H9 (cell line): ENCODE data around the gene CTNS. TPM values are rescaled to one million over a fixed set of nuclear protein-coding genes. Genes with fewer than 3 reads are reported as not detected.
"Not testable (repeated sequence)": the region's sequence is repeated elsewhere in the genome, so short reads cannot be mapped to it uniquely, and the experiment has no call there.

Experiments used
- DNase-seq: peaks from one replicate; pipeline ENCODE4 v3.0.0-alpha.2; 2017
- H2AFZ ChIP-seq: one replicate; pipeline ENCODE4 v1.6.1; 2013; ENCODE audit warnings: mild to moderate bottlenecking, low read length, control low read depth, moderate library complexity
- H2AK5ac ChIP-seq: 2 replicates; pipeline ENCODE4 v1.6.1; 2013; ENCODE audit warnings: low read length, control low read depth, mixed read lengths; ENCODE audit not compliant: insufficient read length
- H2BK120ac ChIP-seq: one replicate; pipeline ENCODE4 v1.6.1; 2013; ENCODE audit warnings: low read depth, mild to moderate bottlenecking, low read length, control low read depth, inconsistent platforms; ENCODE audit not compliant: poor library complexity, severe bottlenecking
- H2BK12ac ChIP-seq: 2 replicates; pipeline ENCODE4 v1.6.1; 2013; ENCODE audit warnings: low read length, control low read depth, mixed read lengths, low read depth; ENCODE audit not compliant: insufficient read length
- H2BK15ac ChIP-seq: 2 replicates; pipeline ENCODE4 v1.6.1; 2013; ENCODE audit warnings: low read depth, low read length, control low read depth
- H2BK20ac ChIP-seq: one replicate; pipeline ENCODE4 v1.6.1; 2013; ENCODE audit warnings: low read depth, mild to moderate bottlenecking, low read length, control low read depth, inconsistent platforms; ENCODE audit not compliant: poor library complexity, severe bottlenecking
- H2BK5ac ChIP-seq: 2 replicates; pipeline ENCODE4 v1.6.1; 2013; ENCODE audit warnings: low read length, control low read depth, mixed read lengths; ENCODE audit not compliant: insufficient read length
- H3K14ac ChIP-seq: 2 replicates; pipeline ENCODE4 v1.6.1; 2013; ENCODE audit warnings: low read length, control low read depth; ENCODE audit not compliant: insufficient read depth
- H3K18ac ChIP-seq: 2 replicates; pipeline ENCODE4 v1.6.1; 2013; ENCODE audit warnings: low read depth, mild to moderate bottlenecking, mixed read lengths, low read length, control low read depth; ENCODE audit not compliant: insufficient read length
- H3K23ac ChIP-seq: 2 replicates; pipeline ENCODE4 v1.6.1; 2013; ENCODE audit warnings: low read length, control low read depth, mixed read lengths, low read depth; ENCODE audit not compliant: insufficient read length
- H3K23me2 ChIP-seq: 2 replicates; pipeline ENCODE4 v1.6.1; 2013; ENCODE audit warnings: low read depth, mild to moderate bottlenecking, mixed read lengths, low read length, control low read depth; ENCODE audit not compliant: insufficient read length, poor library complexity, severe bottlenecking
- H3K27ac ChIP-seq: 2 replicates; pipeline ENCODE4 v1.5.1; 2013; ENCODE audit warnings: low read length, control low read depth, mixed read lengths, low read depth; ENCODE audit not compliant: insufficient read length
- H3K27me3 ChIP-seq: 2 replicates; pipeline ENCODE4 v1.6.1; 2013; ENCODE audit warnings: low read length, control low read depth, inconsistent platforms; ENCODE audit not compliant: insufficient read depth
- H3K4ac ChIP-seq: 2 replicates; pipeline ENCODE4 v1.6.1; 2013; ENCODE audit warnings: low read depth, mild to moderate bottlenecking, control low read depth, inconsistent platforms, low read length, moderate library complexity
- H3K4me1 ChIP-seq: 2 replicates; pipeline ENCODE4 v1.6.1; 2013; ENCODE audit warnings: low read length, control low read depth, inconsistent platforms; ENCODE audit not compliant: insufficient read depth
- H3K4me2 ChIP-seq: 2 replicates; pipeline ENCODE4 v1.6.1; 2013; ENCODE audit warnings: low read length, control low read depth, mixed read lengths; ENCODE audit not compliant: insufficient read length, insufficient read depth
- H3K56ac ChIP-seq: 2 replicates; pipeline ENCODE4 v1.6.1; 2013; ENCODE audit warnings: low read depth, mild to moderate bottlenecking, mixed read lengths, low read length, control low read depth; ENCODE audit not compliant: insufficient read length
- H3K79me1 ChIP-seq: 2 replicates; pipeline ENCODE4 v1.6.1; 2013; ENCODE audit warnings: low read depth, mild to moderate bottlenecking, moderate library complexity, low read length, control low read depth, inconsistent platforms; ENCODE audit not compliant: insufficient read depth, poor library complexity, severe bottlenecking
- H3K79me2 ChIP-seq: 2 replicates; pipeline ENCODE4 v1.6.1; 2013; ENCODE audit warnings: low read length, control low read depth, inconsistent platforms; ENCODE audit not compliant: insufficient read depth
- H3K9ac ChIP-seq: 2 replicates; pipeline ENCODE4 v1.6.1; 2013; ENCODE audit warnings: low read length, control low read depth, mixed read lengths; ENCODE audit not compliant: insufficient read length; ENCODE audit errors: extremely low read depth
- H3K9me3 ChIP-seq: one replicate; pipeline ENCODE4 v1.6.1; 2013; ENCODE audit warnings: low read depth, low read length, inconsistent platforms; ENCODE audit not compliant: control insufficient read depth
- H3T11ph ChIP-seq: one replicate; pipeline ENCODE4 v1.6.1; 2013; ENCODE audit warnings: mild to moderate bottlenecking, low read length, control low read depth, inconsistent platforms
- H4K20me1 ChIP-seq: one replicate; pipeline ENCODE4 v1.6.1; 2013; ENCODE audit not compliant: control insufficient read depth, insufficient read length, insufficient read depth
- H4K5ac ChIP-seq: 2 replicates; pipeline ENCODE4 v1.6.1; 2013; ENCODE audit warnings: low read depth, mild to moderate bottlenecking, mixed read lengths, low read length, control low read depth; ENCODE audit not compliant: insufficient read length
- H4K8ac ChIP-seq: replicated peaks from 2 replicates; pipeline ENCODE4 v1.6.1; 2013; ENCODE audit warnings: low read length, control low read depth, mixed read lengths, low read depth; ENCODE audit not compliant: insufficient read length
- H4K91ac ChIP-seq: 2 replicates; pipeline ENCODE4 v1.6.1; 2013; ENCODE audit warnings: low read depth, mild to moderate bottlenecking, moderate library complexity, mixed read lengths, low read length, control low read depth; ENCODE audit not compliant: insufficient read length
- H3K27ac Mint-ChIP-seq, 3 experiments: 2 replicates in 2 of 3; 3 replicates in 1 of 3; pipeline ENCODE4 v1.8.0; 2020 to 2021; ENCODE audit warnings: mixed read lengths in 3 of 3, mild to moderate bottlenecking in 1 of 3, moderate library complexity in 1 of 3
- H3K27me3 Mint-ChIP-seq: 2 replicates; pipeline ENCODE4 v1.8.0; 2021; ENCODE audit warnings: low read depth, mild to moderate bottlenecking, moderate library complexity, mixed read lengths
- H3K36me3 Mint-ChIP-seq, 3 experiments: 2 replicates in 2 of 3; 3 replicates in 1 of 3; pipeline ENCODE4 v1.8.0; 2020 to 2021; ENCODE audit warnings: low read depth in 3 of 3, mixed read lengths in 3 of 3; ENCODE audit not compliant: insufficient read depth in 1 of 3
- H3K4me1 Mint-ChIP-seq, 2 experiments: 2 replicates each; pipeline ENCODE4 v1.8.0; 2020; ENCODE audit warnings: mixed read lengths in 2 of 2
- H3K4me3 Mint-ChIP-seq, 2 experiments: 2 replicates in 1 of 2; 3 replicates in 1 of 2; pipeline ENCODE4 v1.8.0; 2020 to 2021; ENCODE audit warnings: mild to moderate bottlenecking in 2 of 2, mixed read lengths in 2 of 2, moderate library complexity in 1 of 2
- H3K9me3 Mint-ChIP-seq, 2 experiments: 2 replicates in 1 of 2; 3 replicates in 1 of 2; pipeline ENCODE4 v1.8.0; 2020; ENCODE audit warnings: mild to moderate bottlenecking in 2 of 2, mixed read lengths in 2 of 2, moderate library complexity in 1 of 2
- WGBS: extraction: QIAGEN DNeasy Blood & Tissue Kit; methylation state at CpG from one replicate; pipeline ENCODE4 v1.1.7; 2013; ENCODE audit warnings: missing lambda C conversion rate, low lambda C conversion rate, mixed read lengths; ENCODE audit not compliant: insufficient read length; ENCODE audit errors: extremely low coverage; 5-methylcytosine and 5-hydroxymethylcytosine counted together
- total RNA-seq: library from RNA; stranded (reverse); gene quantifications from 2 replicates; pipeline ENCODE4 v1.2.1, GENCODE V29; 2021
- TF ChIP-seq, protein P1 (sequence below): fragments of 200-600 bp; sonication (generic); conservative IDR thresholded peaks from 3 replicates; pipeline ENCODE4 v1.8.0; 2021; ENCODE audit warnings: antibody characterized with exemption, mild to moderate bottlenecking

Gene CTNS
- total RNA-seq, 1 experiment from 2014 or later = 12.8 TPM

DNA sequence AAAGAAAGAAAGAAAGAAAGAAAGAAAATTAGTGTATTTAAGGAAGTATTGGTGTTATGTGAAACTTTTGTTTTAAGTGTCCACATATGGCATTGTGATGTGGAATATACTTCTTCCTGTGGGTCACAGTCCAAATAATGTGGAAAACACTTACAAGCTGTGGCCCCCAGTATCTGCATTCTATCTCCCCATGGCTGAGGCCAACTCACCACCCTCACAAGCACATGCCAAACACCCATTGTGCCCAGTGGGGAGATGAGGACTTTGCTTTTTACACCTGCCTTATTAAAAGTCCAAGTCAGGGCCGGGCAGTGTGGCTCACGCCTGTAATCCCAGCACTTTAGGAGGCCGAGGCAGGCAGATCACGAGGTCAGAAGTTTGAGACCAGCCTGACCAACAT, 63.4 kb downstream of the CTNS start:
- H3K4me1 Mint-ChIP-seq = peaks cover 0 to 10% of the 10 kb centered on the region in 2 experiments; a peak in 1 of 4 replicates
- WGBS = no CpG with 5 or more reads among the region's 4 CpGs

DNA sequence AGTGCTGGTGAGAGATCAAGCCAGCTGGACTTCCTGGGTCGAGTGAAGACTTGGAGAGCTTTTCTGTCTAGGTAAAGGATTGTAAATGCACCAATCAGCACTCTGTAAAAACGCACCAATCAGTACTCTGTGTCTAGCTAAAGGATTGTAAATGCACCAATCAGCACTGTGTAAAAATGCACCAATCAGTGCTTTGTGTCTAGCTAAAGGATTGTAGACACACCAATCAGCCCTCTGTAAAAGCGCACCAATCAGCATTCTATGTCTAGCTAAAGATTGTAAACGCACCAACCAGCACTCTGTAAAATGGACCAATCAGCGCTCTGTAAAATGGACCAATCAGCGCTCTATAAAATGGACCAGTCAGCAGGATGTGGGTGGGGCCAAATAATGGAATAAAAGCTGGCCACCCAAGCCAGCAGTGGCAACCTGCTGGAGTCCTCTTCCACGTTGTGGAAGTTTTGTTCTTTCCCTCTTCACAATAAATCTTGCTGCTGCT, 65.5 kb downstream of the CTNS start:
- WGBS = no CpG with 5 or more reads among the region's 7 CpGs
- H2BK20ac ChIP-seq, H3K18ac ChIP-seq, H3K27me3 ChIP-seq, H3K79me1 ChIP-seq, H2AK5ac ChIP-seq, H2AFZ ChIP-seq, H3K56ac ChIP-seq, H3K4me1 Mint-ChIP-seq, H3K4me3 Mint-ChIP-seq, H4K91ac ChIP-seq, H3K23ac ChIP-seq, H3T11ph ChIP-seq, H3K14ac ChIP-seq, H4K20me1 ChIP-seq, H3K9me3 ChIP-seq, H2BK120ac ChIP-seq, H3K23me2 ChIP-seq, H2BK15ac ChIP-seq, H3K27ac Mint-ChIP-seq, DNase-seq, H2BK5ac ChIP-seq, H3K27ac ChIP-seq, H3K36me3 Mint-ChIP-seq, H4K5ac ChIP-seq, H2BK12ac ChIP-seq, H4K8ac ChIP-seq, H3K9me3 Mint-ChIP-seq, H3K79me2 ChIP-seq, H3K4me2 ChIP-seq, H3K4me1 ChIP-seq, H3K4ac ChIP-seq, H3K9ac ChIP-seq: not testable (repeated sequence)
- H3K27me3 Mint-ChIP-seq = peaks cover 17% of the 10 kb centered on the region

More for the DNA sequence above, 63.4 kb downstream of the CTNS start:
- no peak overlapping the region for H3K27ac Mint-ChIP-seq
- H3K36me3 Mint-ChIP-seq = peaks cover 2 to 9% (median 4%) of the 10 kb centered on the region in 3 experiments; a peak in 4 of 7 replicates
- Histone ChIP-seq H2BK15ac (no peak overlapping the region), H3K23ac (no peak overlapping the region), H3T11ph (no peak overlapping the region), H4K5ac (no peak overlapping the region), H2BK20ac (no peak overlapping the region), H3K9ac (no peak overlapping the region), H3K4ac (no peak overlapping the region), H3K18ac (no peak overlapping the region), H3K9me3 (no peaks in the 10 kb centered on the region), H3K23me2 (peaks cover 4% of the 10 kb centered on the region), H3K79me1 (no peaks in the 10 kb centered on the region), H4K8ac (no peak overlapping the region), H3K56ac (no peak overlapping the region), H2BK12ac (no peak overlapping the region), H2BK5ac (no peak overlapping the region), H3K14ac (no peak overlapping the region), H3K4me1 (no peaks in the 10 kb centered on the region), H3K27me3 (no peaks in the 10 kb centered on the region), H4K91ac (no peak overlapping the region), H3K27ac (no peak overlapping the region), H2BK120ac (no peak overlapping the region), H2AK5ac (no peak overlapping the region), H4K20me1 (no peaks in the 10 kb centered on the region), H3K79me2 (no peaks in the 10 kb centered on the region), H2AFZ (no peak overlapping the region), H3K4me2 (no peak overlapping the region)
- TF ChIP-seq, protein P1, sequence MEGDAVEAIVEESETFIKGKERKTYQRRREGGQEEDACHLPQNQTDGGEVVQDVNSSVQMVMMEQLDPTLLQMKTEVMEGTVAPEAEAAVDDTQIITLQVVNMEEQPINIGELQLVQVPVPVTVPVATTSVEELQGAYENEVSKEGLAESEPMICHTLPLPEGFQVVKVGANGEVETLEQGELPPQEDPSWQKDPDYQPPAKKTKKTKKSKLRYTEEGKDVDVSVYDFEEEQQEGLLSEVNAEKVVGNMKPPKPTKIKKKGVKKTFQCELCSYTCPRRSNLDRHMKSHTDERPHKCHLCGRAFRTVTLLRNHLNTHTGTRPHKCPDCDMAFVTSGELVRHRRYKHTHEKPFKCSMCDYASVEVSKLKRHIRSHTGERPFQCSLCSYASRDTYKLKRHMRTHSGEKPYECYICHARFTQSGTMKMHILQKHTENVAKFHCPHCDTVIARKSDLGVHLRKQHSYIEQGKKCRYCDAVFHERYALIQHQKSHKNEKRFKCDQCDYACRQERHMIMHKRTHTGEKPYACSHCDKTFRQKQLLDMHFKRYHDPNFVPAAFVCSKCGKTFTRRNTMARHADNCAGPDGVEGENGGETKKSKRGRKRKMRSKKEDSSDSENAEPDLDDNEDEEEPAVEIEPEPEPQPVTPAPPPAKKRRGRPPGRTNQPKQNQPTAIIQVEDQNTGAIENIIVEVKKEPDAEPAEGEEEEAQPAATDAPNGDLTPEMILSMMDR = no peak
- H3K4me3 Mint-ChIP-seq = no peak overlapping the region
- H3K9me3 Mint-ChIP-seq = peaks cover 0 to 3% of the 10 kb centered on the region in 2 experiments; a peak in 2 of 5 replicates
- H3K27me3 Mint-ChIP-seq = peaks cover 37% of the 10 kb centered on the region
- DNase-seq = no peak
